ELF-1 (cell line): ENCODE data around the gene SLC29A1.
"Not testable (repeated sequence)": the region's sequence is repeated elsewhere in the genome, so short reads cannot be mapped to it uniquely, and the experiment has no call there.

Experiments
- DNase-seq: peaks from one replicate; pipeline ENCODE4 v3.0.0-alpha.2; 2016; ENCODE audit warnings: low read depth, low spot score

The SLC29A1 gene

DNA sequence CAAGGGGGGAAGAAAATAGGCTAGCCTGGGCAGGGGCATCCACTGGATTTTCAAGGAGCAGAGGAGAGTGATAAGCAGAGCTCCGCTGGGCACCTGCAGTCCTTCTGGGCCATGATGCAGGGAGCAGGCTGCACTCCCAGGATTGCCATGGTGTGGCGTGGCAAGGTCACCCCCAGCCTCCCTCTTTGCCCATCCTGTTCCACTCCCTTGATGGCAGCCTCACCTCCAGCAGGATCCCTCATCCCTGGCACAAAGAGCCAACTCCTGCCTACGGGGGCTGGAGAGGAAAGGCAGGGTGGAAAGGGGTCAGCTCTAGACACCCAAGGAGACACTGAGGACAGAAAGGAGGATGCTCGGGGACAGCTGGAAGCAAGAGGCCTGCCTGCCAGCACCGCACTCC is 29.1 kb upstream of the SLC29A1 start:
- no peak for DNase-seq

DNA sequence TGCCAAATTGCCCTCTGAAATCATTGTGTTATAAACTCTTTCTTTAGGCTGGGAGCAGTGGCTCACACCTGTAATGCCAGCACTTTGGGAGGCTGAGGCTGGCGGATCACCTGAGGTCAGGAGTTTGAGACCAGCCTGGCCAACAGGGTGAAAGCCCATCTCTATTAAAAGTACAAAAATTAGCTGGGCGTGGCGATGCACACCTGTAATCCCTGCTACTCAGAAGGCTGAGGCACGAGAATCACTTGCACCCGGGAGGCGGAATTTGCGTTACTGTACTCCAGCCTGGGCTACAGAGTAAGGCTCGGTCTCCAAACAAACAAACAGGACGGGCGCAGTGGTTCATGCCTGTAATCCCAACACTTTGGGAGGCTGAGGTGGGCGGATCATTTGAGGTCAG is 27.0 kb upstream of the SLC29A1 start:
- DNase-seq = not testable (repeated sequence)

- no peak for DNase-seq
Observed at GRCh38 chr6:44198684-44199083, 24.7 kb upstream of the SLC29A1 start.

- no peak for DNase-seq
Observed at GRCh38 chr6:44199883-44200282, 23.5 kb upstream of the SLC29A1 start.

GRCh38 chr6:44201200-44201599 is 22.2 kb upstream of the SLC29A1 start:
- no peak for DNase-seq

DNA sequence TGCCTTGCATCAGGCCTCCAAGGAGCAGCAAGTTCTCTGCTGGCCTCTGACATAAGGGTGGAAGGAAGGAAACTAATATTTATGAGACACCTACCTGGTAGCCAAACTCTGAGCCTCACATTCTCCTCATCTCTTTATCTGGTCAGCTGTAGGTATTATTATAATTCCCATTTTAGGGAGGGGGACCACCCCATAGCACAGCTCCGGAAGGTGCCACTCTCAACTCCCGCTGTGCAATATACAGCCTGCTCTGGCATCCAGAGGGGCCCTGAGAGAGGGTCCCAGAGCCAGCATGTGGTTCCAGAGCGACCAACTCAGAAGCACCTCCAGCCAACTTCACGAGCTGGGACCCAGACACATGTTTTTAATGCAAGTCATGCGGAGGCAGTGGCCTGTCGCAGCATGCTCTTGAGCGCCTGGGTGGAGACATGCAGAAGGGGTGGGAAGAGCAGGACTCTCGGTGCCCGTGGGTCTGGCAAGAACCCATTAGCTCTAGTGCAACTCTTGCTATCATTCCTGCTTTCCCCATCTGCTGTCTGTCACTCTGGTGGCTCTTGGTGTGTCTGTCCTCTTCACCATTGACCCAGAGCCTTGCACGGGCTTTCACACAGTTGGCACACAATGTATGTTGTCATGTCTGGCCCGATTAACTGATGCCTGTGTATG is 21.6 kb upstream of the SLC29A1 start:
- peak; percentile 19 for DNase-seq

DNA sequence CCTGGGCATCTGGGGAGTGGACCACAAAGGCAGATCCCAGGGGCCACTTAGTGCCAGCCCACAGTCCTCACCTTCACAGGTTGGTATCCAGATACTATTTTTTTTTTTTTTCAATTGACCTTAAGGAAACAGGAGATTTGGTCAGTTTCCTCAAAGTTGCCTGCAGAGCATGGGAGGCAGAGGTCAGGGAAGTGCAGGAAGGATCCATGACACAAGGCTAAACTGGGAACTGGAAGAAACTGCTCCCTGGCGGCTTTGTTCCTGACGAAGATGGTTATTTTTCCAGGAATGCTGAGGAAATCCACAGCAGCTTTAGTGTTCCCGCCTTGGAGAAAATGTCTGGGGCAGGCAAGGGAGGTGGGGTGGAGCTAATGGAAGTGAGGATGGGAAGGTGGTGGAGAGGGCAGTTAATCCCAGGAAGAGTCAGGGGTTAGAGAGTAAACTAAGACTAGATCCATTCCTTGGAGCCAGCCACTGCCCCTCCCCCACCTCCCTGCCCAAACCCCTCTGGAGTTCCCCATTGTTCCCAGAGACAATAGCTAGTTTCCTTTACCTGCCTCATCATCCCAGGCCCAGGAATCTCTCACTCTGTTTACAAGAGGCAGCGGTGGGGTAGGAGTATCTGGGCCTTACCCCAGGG is 20.9 kb upstream of the SLC29A1 start:
- peak; percentile 88 for DNase-seq

DNA sequence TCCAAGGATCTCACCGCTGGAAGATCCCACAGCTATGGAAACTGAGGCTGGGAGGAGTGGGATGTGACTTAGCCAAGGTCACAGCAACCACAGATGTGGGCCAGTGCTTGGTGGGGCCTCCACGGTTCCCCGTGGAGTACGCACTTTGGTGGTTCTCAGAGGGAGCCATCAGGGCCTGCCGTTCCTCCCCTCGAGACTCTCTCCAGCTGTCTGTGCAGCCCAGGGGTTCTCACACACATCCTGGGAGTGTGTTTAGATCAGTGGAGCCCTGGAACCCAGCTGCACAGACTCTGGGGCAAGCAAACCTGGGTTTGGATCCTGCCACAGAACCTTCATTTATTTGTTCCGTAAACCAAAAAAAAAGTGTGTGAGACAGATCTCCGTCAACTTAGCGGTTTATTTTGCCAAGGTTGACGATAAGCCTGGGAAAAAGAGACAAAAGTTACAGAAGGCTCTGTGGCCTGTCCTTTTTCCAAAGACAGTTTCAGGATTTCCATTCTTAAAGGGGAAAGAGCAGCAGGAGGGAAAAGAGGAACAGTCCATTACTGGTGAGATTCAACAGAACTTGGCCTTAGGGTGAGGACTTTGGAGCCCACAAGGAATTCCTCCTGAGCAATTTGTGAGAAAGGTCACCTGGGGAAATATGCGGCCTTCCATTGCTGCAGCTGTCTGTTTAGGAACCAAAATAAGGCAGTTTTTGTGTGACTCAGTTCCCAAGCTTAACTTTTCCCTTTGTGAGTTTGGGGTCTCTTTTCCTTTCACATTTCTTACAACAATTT is 20.2 kb upstream of the SLC29A1 start:
- peak; percentile 73 for DNase-seq

- DNase-seq = peak; percentile 26
Observed at GRCh38 chr6:44203955-44204354, 19.4 kb upstream of the SLC29A1 start.

DNA sequence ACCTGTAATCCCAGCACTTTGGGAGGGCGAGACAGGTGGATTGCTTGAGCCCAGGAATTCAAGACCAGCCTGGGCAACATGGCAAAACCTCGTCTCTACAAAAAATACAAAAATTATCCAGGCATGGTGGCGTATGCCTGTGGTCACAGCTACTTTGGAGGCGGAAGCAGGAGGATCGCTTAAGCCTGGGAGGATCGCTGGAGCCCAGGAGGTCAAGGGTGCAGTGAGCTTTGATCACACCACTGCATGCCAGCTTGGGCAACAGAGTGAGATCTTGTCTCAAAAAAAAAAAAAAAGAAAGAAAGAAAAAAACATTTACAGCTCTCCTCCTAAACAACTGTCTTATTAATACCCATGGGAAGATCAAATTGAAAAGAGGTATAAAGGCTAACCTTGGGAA is 15.4 kb upstream of the SLC29A1 start:
- no peak for DNase-seq

DNA sequence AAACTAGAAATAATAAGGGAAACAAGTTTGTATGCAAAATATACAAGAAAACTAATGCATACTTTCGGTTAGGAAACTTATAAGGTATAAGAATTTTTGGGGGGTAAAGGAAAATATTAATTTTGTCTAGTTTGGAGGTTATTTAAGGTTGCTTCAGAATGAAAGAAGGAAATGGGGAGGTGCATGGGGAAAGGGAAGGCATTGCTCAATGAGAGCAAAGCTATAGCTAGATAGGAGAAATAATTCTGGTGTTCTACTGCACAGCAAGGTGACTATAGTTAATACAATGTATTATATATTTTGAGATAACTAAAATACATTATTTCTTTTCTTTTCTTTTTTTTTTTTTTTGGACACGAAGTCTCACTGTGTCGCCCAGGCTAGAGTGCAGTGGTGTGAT is 12.1 kb upstream of the SLC29A1 start:
- no peak for DNase-seq

DNA sequence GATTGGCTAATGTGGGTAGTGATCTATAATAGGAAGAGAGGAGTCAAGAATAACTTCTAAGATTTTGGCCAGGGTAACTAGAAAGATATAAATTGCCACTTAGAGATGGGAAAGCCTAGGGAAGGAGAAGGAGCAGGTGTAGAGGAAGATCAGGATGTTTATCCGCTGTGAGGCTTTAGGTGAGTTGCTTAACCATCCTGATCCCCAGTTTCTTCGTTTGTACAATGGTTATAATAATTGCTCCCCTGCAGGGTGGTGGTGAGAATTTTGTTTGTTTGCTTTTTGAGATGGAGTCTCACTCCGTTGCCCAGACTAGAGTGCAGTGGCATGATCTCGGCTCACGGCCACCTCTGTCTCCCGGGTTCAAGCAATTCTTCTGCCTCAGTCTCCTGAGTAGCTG is 9.1 kb upstream of the SLC29A1 start:
- no peak for DNase-seq

DNA sequence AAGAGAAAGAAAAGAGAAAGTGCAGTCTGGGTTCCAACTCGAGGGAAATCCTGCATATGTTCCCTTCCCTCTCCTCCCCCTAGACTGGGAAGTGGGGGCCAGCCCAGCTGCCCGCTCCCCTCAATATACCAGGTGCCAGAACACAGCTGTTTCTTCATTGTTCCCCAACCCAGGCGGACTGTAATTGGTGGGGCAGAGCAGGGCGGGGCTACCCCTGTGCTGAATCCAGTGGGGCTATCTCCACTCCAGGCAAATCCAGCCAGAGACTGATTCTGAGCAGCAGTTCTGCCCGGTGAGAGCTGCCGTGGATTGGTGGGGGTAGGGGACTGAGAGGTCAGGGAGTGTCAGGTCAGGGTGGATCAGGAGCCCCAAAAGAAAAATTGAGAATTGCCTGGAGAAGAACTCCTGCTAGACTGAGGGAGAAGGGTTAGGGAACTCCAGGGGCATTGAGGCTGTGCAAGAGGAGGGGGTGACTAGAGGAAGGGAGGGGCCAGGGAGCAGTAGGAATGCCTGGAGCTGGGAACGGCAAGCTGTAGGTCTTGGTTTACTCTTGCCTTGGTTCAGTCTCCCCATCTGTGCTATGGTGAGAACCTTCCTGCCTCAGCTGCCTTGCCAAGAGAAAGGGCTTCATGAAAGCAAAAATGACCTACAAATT is 6.6 kb upstream of the SLC29A1 start, which contains the start of gene MYMX:
Gene MYMX, plus strand, starts transcription at position 250 of the 655 bp plus-strand sequence. CDS start 546 bp downstream, outside the sequence.
- peak; percentile 64 for DNase-seq

DNA sequence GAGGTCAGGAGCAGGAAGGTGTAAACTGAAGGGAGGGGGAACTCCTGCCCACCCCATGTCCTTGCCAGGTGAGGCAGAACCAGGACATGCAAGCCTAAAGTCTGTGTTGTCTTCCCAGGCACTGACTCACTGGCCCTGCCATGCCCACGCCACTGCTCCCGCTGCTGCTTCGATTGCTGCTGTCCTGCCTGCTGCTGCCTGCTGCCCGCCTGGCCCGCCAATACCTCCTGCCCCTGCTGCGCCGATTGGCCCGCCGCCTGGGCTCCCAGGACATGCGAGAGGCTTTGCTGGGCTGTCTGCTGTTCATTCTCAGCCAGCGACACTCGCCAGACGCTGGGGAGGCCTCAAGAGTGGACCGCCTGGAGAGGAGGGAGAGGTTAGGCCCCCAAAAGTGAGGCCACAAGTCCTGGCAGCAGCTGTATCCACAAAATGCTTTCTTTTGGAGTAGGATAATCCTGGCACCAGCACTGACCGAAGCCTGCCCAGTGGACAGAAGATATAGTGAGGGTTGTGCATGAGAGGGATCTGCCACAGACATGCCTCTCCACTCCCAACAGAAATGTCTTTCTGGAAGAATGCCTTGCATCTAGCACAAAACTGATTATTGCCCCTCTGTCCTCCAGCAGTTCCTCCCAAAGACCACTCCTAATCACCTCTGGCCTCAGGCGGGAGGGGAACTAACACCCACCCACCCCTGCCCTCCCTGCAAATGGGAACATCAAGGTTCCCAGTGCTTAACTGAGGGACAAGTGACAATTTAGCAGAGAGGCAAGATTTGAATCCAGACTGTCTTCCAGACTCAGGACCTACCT is 5.9 kb upstream of the SLC29A1 start:
- peak; percentile 77 for DNase-seq

DNA sequence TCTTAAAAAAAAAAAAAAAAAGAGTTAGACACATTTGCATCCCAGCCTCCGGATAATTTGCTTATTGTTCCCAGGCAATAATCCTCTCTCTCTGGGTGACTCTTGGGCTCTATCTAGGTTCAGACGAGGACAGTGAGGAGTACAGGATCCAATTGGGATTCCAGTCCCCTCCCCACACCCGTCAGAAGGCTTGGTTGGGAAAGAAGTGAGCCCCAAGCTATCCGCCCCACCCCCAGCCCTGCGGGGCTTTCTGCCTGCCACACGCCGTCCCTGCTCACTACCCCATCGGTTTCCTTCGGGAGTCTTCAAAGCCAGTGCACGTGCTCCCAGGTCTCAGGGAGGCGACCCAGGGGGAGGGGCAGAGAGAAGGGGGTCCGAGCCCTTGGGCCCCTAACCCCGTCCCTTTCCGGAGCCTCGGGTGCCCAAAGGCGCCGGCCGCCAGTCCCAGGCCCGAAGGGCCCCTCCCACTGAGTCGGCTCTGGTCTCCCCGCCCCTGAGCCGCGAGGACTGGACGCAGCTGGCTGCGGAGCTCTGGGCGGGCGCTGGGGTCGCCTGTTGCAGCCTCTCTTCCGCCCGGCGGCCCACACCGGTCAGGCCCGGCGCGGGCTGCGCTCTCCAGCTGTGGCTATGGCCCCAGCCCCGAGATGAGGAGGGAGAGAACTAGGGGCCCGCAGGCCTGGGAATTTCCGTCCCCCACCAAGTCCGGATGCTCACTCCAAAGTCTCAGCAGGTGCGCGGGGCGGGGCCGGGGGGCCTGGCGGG is 4.2 kb upstream of the SLC29A1 start:
- peak; percentile 96 for DNase-seq

DNA sequence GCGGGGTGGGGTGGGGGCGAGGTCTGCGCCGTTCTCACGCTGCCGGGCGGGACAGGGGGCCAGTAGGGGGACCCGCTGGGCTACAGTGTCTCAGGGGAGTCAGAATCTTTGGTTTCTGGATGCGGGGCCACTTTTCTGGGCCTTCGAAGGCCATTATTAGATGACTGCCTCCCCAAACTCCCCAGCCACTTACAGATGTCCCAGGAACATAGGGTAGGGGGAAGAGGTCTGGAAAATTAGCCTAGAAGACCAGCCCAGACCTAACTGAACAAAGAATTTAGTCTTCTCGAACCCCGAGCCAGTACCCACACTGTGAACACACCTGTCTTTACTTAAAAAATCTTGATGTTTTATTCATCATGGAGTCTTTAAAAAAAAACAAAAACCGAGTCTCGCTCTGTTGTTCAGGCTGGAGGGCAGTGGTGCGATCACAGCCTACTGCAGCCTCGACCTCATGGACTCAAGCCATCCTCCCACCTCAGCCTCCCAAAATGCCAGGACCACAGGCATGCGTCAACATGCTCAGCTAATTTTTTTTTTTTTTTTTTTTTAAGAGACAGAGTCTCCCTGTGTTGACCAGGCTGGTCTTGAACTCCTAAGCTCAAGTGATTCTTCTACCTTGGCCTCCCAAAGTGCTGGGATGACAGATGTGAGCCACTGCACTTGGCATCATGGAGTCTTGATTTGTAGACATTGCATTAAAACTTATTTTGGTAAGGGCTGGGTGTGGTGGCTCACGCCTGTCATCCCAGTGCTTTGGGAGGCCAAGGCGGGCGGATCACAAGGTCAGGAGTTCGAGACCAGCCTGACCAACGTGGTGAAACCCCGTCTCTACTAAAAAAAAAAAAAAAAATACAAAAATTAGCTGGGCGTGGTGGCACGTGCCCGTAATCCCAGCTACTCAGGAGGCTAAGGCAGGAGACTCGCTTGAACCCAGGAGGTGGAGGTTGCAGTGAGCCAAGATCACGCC is 3.3 kb upstream of the SLC29A1 start:
- no peak for DNase-seq

DNA sequence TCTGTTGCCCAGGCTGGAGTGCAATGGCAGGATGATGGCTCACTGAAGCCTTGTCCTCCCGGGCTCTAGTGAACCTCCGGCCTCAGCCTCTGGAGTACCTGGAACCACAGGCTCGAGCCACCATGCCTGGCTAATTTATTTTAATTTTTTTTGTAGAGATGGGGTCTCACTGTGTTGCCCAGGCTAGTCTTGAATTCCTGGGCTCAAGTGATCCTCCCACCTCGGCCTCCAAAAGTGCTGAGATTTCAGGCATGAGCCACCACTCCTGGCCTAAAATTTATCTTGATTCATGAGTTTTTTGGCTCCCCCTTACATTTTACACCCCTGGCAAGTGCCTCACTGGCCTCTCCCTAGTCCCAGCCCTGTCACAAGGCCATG is 2.5 kb upstream of the SLC29A1 start:
- no peak for DNase-seq

- DNase-seq = peak; percentile 79
Observed at GRCh38 chr6:44221291-44221960, 2.0 kb upstream of the SLC29A1 start.

DNA sequence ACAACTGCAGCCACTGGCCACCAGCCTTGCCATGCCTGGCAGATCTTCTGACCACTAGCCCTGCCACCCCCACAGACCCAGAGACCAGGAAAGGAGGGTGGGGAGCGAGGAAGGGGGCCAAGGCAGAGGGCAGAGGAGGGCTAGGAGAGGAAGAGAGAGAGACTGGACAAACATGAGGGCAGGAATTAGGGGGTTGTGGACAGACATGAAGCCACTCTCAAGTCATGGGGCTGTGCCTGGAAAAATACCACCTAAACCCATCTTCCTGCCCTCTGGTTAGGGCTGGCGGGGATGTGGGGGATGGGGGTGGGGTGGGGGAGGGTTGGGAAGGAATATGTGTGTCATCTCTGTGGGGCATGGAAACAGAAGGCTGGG is 1.4 kb upstream of the SLC29A1 start:
- no peak for DNase-seq
